ENCODE results near the gene EFCAB10. TPM values are rescaled to one million over a fixed set of nuclear protein-coding genes. Genes with fewer than 3 reads are reported as not detected.

Gene EFCAB10, protein sequence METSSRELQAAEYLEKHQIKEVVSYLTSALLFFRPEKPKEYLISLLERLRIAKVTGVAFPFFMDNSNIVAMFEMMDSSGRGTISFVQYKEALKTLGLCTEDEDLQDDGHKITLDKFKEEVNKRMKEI
- polyA plus RNA-seq (2013, experiment 1 of 2; ENCODE audit: insufficient read length) = 0.87 TPM
- 0.29 TPM for polyA plus RNA-seq (2013, experiment 2 of 2; ENCODE audit: insufficient read length)

- peak; percentile 58 for DNase-seq
Observed at GRCh38 chr7:105581066-105581811, at the start of gene EFCAB10. TSS of gene EFCAB10 (minus strand) at chr7:105581493. CDS start at chr7:105581463, 30 bp downstream.

- DNase-seq = no peak
Observed at GRCh38 chr7:105625986-105626385, 44.7 kb upstream of the EFCAB10 start.

- DNase-seq = no peak
Observed at GRCh38 chr7:105623906-105624305, 42.6 kb upstream of the EFCAB10 start.

- no peak for DNase-seq
Observed at GRCh38 chr7:105623378-105623777, 42.1 kb upstream of the EFCAB10 start.

GRCh38 chr7:105622106-105622731, 40.9 kb upstream of the EFCAB10 start:
- no peak for DNase-seq

DNA sequence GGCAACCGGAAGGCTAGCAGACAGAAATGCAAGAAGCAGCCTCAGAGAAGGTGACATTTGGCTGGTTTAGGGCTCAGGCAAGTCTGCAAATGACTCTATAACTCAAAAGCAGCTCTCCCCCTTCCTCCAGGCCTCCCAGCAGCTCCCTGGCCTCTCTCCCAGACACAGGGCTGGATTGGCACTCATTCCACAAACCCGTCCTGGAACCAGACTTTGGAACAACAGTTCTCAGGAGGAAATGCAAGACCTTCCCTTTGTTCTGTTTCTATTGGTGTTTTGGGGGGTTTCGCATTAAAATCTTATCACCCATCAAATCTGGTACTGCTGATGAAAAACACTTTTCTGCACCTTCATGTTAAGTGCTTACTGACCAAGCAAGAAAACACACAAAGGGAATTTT, 40.3 kb upstream of the EFCAB10 start:
- peak; percentile 37 for DNase-seq

DNA sequence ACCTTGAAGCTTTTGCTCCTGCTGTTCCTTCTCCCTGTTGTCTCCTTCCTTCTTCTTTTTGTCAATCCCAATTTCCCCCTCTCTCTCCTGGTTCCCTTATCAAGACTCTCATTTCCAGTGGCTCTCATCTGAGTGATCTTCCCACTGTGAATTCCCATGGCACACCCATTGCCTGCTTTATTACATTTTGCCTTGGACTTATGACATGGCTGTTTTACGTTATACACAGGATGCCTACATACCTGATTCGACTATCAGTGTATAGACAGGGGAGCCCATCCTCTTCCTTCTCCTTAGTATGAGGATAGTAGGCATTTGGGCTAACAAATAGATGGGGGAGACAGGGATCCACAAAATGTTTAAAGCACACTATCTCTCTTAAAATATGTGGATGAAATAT, 39.9 kb upstream of the EFCAB10 start:
- no peak for DNase-seq

GRCh38 chr7:105619590-105619989, 38.3 kb upstream of the EFCAB10 start:
- no peak for DNase-seq

- no peak for DNase-seq
Observed at GRCh38 chr7:105618016-105618296, 36.7 kb upstream of the EFCAB10 start.

GRCh38 chr7:105617280-105618015, 36.2 kb upstream of the EFCAB10 start:
- DNase-seq = no peak

GRCh38 chr7:105614341-105614840, 33.1 kb upstream of the EFCAB10 start:
- DNase-seq = no peak

- DNase-seq = no peak
Observed at GRCh38 chr7:105613611-105614330, 32.5 kb upstream of the EFCAB10 start.

- DNase-seq = no peak
Observed at GRCh38 chr7:105612806-105613205, 31.5 kb upstream of the EFCAB10 start.

DNA sequence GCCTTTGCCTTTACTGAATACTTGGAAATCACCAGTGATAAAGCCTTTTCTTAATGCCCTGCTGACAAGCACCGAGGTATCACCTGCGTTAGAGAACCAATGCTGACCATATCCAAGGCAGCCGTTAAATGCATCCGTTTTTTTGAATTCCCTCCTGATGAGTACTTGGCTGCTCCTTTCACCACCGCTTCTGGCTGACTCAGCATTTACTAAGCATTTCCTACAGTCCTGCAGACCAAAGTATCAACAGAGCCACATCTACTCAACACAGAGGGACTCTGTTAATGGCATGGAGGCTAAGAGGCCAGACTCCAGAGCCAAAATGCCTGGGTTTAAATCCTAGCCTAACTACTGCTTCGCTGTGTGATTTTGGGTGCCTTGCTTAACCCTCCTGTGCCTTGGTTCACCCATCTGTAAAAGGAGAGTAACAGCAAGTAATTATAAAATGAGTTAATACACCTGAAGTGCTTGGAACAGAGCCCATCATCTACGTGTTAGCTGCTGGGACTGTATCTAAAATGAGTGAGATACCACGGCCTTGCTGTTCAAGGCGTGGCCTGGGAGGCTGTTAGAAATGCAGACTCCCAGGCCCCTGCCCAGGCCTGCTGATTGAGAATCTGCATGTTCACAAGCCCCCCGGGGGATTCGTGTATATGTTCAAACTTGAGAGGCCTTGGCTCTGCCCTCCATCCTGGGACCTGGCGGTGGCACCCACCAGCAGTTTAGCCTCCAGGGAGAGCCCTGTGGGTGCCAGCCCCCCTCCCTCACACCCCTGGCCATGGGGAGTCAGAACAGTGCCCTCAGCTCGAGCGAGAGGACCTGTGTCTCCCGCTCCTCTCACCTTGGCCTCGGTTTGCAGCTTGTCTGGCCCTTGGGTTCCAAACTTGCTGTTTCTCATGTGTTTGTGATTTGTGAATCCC, 30.8 kb upstream of the EFCAB10 start:
- DNase-seq = peak; percentile 20

GRCh38 chr7:105610165-105610930, 29.1 kb upstream of the EFCAB10 start:
- no peak for DNase-seq

- DNase-seq = peak; percentile 49
Observed at GRCh38 chr7:105602325-105603305, 21.3 kb upstream of the EFCAB10 start.

DNA sequence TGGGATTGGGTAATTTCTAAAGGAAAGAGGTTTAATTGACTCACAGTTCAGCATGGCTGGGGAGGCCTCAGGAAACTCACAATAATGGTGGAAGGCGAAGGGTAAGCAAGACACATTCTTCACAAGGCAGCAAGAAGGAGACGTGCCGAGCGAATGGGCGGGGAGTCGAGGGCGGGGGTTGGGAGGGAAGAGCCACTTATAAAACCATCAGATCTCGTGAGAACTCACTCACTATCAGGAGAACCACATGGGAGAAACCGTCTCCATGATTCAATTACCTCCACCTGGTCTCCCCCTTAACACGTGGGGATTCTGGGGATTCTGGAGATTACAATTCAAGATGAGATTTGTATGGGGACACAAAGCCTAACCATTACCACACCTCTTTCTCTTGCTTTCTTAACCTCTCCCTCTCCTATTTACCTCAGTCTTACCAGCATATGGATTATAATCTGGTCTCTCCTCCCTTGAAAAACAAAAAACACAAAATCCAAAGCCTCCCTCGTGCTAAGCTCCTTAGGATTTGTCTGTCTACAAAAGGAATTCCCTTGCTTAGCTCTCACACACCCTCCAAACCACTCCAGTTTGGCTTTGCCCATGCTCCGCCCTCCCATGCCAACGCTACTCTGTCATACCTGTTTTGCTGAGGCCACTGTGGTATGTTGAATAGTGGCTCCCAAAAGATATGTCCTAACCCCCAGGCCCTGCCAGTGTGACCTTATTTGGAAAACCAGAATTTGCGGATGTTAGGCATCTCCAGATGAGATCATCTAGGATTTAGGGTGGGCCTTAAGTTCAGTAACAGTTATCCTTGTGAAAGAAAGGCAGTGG, 19.6 kb upstream of the EFCAB10 start:
- peak; percentile 14 for DNase-seq

GRCh38 chr7:105599551-105599950, 18.3 kb upstream of the EFCAB10 start:
- no peak for DNase-seq

Data from fibroblast of skin of abdomen (primary cell).